HepG2 (cell line): ENCODE data around the gene GMPPA. TPM values are rescaled to one million over a fixed set of nuclear protein-coding genes. Genes with fewer than 3 reads are reported as not detected.

Experiments used
- NFYC ChIP-seq: IDR thresholded peaks from 2 replicates; pipeline ENCODE4 v1.6.1; 2016; ENCODE audit warnings: missing genetic modification reagents, missing compliant biosample characterization
- TAF15 ChIP-seq: fragments of 200-400 bp; formaldehyde crosslinking; IDR thresholded peaks from one replicate; pipeline ENCODE4 v1.6.1; 2018; ENCODE audit warnings: mild to moderate bottlenecking, low read depth, low read length; ENCODE audit not compliant: poor library complexity, severe bottlenecking
- TBX2 ChIP-seq: sonication (generic); formaldehyde crosslinking; IDR thresholded peaks from 2 replicates; pipeline ENCODE4 v1.5.0; 2020; ENCODE audit warnings: missing genetic modification reagents, mild to moderate bottlenecking, borderline replicate concordance
- TMF1 ChIP-seq: sonication (generic); formaldehyde crosslinking; IDR thresholded peaks from 2 replicates; pipeline ENCODE4 v1.8.1; 2022; ENCODE audit warnings: low read depth, missing genetic modification reagents
- ZNF3 ChIP-seq: IDR thresholded peaks from 2 replicates; pipeline ENCODE4 v1.7.0; 2017; ENCODE audit warnings: inconsistent platforms
- ZNF619 ChIP-seq: sonication (generic); formaldehyde crosslinking; IDR thresholded peaks from 2 replicates; pipeline ENCODE4 v1.4.0; 2020; ENCODE audit warnings: mild to moderate bottlenecking, missing genetic modification reagents
- ZNF639 ChIP-seq: conservative IDR thresholded peaks from 2 replicates; pipeline ENCODE4 v1.6.1; 2018; ENCODE audit warnings: missing genetic modification reagents
- ZNF720 ChIP-seq: sonication (generic); formaldehyde crosslinking; IDR thresholded peaks from 2 replicates; pipeline ENCODE4 v1.4.0; 2020; ENCODE audit warnings: missing genetic modification reagents
- ZNF781 ChIP-seq: sonication (generic); formaldehyde crosslinking; IDR thresholded peaks from 2 replicates; pipeline ENCODE4 v1.5.1; 2020; ENCODE audit warnings: borderline replicate concordance, mild to moderate bottlenecking, missing genetic modification reagents; ENCODE audit errors: not compliant biosample characterization
- ZNF782 ChIP-seq: sonication (generic); formaldehyde crosslinking; IDR thresholded peaks from 2 replicates; pipeline ENCODE4 v1.4.0; 2020; ENCODE audit warnings: missing genetic modification reagents, mild to moderate bottlenecking, borderline replicate concordance
- polyA plus RNA-seq, 8 experiments: library from polyadenylated mRNA; depleted of rRNA in 3 of 8; stranded (reverse) in 7 of 8; unstranded in 1 of 8; fragments of >200 nt; fragmentation: Illumina TruSeq in 4 of 8; extraction: Trizol in 4 of 8; gene quantifications; 2 replicates each; pipeline versions ENCODE4 v1.2.1 to v1.2.3, GENCODE V29; 2011 to 2016; ENCODE audit warnings: low read depth in 4 of 8, missing spikeins in 1 of 8, mixed read lengths in 1 of 8; ENCODE audit not compliant: insufficient read depth in 1 of 8
- total RNA-seq, 5 experiments: library from RNA; depleted of rRNA; stranded (reverse); fragments of >200 nt; fragmentation: Illumina TruSeq; extraction: Trizol; gene quantifications; 2 replicates each; pipeline ENCODE4 v1.2.3, GENCODE V29; 2016; ENCODE audit warnings: low read depth in 1 of 5
- TF ChIP-seq, protein P1 (sequence below), 2 experiments: fragments of 450-650 bp in 1 of 2; sonication (generic) in 1 of 2; formaldehyde crosslinking in 1 of 2; IDR thresholded peaks; 2 replicates each; pipeline versions ENCODE4 v1.6.1 to v1.8.0; 2016 to 2022; ENCODE audit warnings: antibody characterized with exemption in 1 of 2, mild to moderate bottlenecking in 1 of 2, missing genetic modification reagents in 1 of 2
- TF ChIP-seq, protein P2 (sequence below): sonication (generic); formaldehyde crosslinking; IDR thresholded peaks from 2 replicates; pipeline ENCODE4 v1.8.1; 2022; ENCODE audit warnings: low read depth, mild to moderate bottlenecking, missing genetic modification reagents

Gene GMPPA
- total and polyA plus RNA-seq, 2 of the 13 experiments (the other 11 are each of a cell fraction or from before 2014, with no cell fraction given): 81.1 to 106 TPM

DNA sequence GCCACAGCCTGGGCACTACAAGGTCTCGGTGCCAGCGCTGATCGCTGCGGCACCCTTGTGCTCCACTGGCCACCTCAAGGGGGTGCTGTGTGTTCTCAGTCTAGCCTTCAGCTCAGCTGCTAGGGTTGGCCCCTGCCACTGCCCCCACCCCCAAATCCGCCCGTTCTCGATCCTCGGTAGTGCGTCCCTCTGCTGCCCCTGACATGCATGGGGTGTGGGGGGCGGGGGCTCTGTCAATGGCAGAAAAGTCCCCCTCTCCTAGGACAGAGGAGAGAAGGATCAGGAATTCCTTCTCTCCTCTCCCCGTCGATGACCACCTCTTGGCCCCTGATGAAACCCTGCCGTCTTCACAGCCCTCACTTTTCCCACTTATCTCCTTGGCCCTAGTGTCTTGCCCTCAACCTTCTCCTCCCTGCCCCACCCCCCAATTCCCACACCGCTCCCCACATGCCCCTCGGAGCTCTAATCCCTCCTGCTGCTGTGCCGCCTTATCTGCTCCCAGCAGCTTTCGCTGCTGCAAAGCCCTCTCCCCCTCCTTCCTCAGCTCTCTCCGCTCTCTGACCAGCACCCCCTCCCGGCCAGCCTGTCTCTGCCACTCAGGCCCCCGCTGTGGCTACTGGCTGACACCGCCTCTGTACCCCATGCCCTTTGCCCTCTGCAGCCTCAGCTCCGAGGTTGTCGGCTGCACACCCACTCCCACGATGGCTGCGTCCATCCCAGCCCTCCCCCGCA, 11.3 kb downstream of the GMPPA start (continued):
- TF ChIP-seq, protein P1, sequence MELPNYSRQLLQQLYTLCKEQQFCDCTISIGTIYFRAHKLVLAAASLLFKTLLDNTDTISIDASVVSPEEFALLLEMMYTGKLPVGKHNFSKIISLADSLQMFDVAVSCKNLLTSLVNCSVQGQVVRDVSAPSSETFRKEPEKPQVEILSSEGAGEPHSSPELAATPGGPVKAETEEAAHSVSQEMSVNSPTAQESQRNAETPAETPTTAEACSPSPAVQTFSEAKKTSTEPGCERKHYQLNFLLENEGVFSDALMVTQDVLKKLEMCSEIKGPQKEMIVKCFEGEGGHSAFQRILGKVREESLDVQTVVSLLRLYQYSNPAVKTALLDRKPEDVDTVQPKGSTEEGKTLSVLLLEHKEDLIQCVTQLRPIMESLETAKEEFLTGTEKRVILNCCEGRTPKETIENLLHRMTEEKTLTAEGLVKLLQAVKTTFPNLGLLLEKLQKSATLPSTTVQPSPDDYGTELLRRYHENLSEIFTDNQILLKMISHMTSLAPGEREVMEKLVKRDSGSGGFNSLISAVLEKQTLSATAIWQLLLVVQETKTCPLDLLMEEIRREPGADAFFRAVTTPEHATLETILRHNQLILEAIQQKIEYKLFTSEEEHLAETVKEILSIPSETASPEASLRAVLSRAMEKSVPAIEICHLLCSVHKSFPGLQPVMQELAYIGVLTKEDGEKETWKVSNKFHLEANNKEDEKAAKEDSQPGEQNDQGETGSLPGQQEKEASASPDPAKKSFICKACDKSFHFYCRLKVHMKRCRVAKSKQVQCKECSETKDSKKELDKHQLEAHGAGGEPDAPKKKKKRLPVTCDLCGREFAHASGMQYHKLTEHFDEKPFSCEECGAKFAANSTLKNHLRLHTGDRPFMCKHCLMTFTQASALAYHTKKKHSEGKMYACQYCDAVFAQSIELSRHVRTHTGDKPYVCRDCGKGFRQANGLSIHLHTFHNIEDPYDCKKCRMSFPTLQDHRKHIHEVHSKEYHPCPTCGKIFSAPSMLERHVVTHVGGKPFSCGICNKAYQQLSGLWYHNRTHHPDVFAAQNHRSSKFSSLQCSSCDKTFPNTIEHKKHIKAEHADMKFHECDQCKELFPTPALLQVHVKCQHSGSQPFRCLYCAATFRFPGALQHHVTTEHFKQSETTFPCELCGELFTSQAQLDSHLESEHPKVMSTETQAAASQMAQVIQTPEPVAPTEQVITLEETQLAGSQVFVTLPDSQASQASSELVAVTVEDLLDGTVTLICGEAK (IDR thresholded peaks at IDR 0.05): no peak
- TF ChIP-seq, protein P1 (CRISPR knock-in tag; IDR thresholded peaks at IDR 0.05): no peak
- TF ChIP-seq TMF1: no peak
- TF ChIP-seq ZNF781 (CRISPR knock-in tag): no peak
- TF ChIP-seq, protein P2, sequence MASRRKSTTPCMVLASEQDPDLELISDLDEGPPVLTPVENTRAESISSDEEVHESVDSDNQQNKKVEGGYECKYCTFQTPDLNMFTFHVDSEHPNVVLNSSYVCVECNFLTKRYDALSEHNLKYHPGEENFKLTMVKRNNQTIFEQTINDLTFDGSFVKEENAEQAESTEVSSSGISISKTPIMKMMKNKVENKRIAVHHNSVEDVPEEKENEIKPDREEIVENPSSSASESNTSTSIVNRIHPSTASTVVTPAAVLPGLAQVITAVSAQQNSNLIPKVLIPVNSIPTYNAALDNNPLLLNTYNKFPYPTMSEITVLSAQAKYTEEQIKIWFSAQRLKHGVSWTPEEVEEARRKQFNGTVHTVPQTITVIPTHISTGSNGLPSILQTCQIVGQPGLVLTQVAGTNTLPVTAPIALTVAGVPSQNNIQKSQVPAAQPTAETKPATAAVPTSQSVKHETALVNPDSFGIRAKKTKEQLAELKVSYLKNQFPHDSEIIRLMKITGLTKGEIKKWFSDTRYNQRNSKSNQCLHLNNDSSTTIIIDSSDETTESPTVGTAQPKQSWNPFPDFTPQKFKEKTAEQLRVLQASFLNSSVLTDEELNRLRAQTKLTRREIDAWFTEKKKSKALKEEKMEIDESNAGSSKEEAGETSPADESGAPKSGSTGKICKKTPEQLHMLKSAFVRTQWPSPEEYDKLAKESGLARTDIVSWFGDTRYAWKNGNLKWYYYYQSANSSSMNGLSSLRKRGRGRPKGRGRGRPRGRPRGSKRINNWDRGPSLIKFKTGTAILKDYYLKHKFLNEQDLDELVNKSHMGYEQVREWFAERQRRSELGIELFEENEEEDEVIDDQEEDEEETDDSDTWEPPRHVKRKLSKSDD (CRISPR knock-in tag): no peak
- no peak for TF ChIP-seq ZNF639
- TF ChIP-seq TAF15: no peak
- no peak for TF ChIP-seq ZNF619 (CRISPR knock-in tag)
- no peak for TF ChIP-seq ZNF720 (CRISPR knock-in tag)
- no peak for TF ChIP-seq ZNF3 (CRISPR knock-in tag)
- no peak for TF ChIP-seq TBX2 (CRISPR knock-in tag)
- TF ChIP-seq ZNF782 (CRISPR knock-in tag): 0 out of 2 replicates have a peak, but pooled peaks have one; percentile 18
- TF ChIP-seq NFYC (CRISPR knock-in tag): no peak
